ENCODE measurements around the gene ST8SIA5.

Gene ST8SIA5

GRCh38 chr18:46663539-46663938 is 93.3 kb downstream of the ST8SIA5 start:
- no peak for FAIRE-seq

- FAIRE-seq, result no peak
These were observed 95.7 kb downstream of the ST8SIA5 start for GRCh38 chr18:46660957-46661749.

DNA sequence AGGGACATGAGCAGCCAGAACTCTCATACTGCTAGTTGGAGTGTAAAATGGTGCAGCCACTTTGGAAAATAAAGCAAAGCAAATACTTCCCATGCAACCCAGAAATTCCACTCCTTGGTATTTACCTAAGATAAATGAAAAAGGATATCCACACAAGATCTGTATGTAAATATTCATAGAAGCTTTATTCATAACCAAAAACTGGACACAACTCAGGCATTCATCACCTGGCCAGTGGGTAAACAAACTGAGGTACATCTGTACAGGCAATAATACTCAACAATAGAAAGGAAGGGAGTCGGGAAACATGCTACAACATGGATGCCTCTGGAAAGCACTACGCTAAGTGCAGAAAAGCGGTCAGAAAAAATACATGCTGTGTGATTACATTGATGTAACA is 97.4 kb downstream of the ST8SIA5 start:
- FAIRE-seq, result no peak

DNA sequence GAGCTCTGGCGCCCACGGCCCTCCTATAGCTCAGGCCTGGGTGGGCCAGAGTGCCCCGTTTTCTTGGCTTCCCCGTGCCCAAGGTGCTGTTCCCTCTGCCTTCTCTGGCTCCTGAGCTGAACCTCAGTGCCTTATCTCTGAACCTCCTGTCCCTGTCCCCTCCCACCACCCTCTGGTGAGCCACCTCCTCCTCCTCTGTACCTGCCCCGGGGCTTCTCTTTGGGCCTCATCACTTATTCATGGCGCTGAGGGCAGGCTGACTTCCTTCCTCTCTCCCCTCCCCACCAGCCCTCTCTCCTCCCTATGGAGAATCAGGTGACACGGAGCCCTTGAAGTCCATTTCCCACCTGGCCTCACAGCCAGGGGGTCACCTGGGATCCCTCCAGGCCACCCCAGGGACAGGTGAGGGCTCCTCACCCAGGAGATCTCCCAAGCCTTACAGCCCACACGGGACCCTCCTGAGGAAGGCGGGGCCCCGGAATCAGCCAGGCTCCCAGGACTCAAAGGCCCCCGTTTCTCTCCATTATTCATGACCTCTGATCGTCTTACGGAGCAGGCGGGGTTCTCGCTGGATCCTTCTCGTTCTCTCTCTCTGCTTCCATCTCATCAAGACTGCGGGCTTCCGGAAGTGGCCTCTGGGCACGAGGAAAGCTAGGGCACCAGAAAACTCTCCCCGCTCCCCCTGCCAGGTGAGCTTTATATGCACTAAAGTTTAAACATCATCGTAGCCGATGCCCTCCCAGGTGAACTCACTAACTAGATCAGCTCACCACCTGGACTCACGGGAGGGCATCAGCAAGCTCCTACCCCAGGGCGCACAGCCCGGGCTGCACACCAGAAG is 99.5 kb downstream of the ST8SIA5 start, which contains the start of gene LOXHD1:
Gene LOXHD1 (minus strand): TSS at position 106 of the 841 bp plus-strand sequence. CDS start 187 bp downstream, outside the sequence.
- no peak for FAIRE-seq

GRCh38 chr18:46656326-46657114 is 100.3 kb downstream of the ST8SIA5 start:
- FAIRE-seq, result no peak

GRCh38 chr18:46652372-46652771 is 104.5 kb downstream of the ST8SIA5 start:
- FAIRE-seq, result no peak

DNA sequence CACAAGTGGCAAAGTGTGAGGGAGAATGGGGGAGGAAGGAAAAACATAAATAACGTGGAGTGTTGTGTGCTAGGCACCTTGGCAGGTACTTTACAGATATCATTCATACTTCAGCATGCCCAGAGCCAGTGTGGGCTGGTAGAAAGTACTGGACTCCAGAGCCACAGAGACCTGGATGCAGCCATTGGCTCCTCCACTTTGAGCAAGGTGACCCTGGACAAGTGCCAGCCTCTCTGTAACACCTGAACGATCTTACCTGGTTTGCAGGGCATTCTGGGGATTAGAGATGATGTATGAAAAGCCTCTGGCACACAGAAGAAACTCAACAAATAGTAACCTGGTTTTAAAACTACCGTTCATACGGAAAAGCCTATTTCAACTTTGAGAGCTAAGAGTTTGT is 106.2 kb downstream of the ST8SIA5 start:
- FAIRE-seq, result no peak

GRCh38 chr18:46649071-46649862 is 107.6 kb downstream of the ST8SIA5 start:
- FAIRE-seq, result no peak

DNA sequence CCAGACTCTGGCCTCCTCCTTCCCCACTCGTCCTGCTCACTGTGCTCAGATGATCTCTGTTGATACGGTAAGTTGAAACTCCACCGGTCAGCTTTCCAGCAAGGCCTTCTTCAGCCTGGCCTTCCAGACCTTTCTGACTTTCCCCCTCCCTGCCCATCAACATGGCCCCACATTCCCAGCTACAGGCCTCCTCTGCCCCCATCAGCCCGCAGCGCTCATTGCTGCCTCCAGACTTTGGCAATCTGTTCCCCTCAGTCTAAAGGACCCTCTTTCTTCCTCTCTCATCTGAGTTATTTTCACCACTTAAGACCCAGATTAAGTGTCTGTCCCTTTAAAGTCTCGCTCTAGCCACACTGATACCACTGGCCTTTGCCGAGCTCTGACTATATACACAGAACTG is 110.4 kb downstream of the ST8SIA5 start:
- FAIRE-seq, result no peak

DNA sequence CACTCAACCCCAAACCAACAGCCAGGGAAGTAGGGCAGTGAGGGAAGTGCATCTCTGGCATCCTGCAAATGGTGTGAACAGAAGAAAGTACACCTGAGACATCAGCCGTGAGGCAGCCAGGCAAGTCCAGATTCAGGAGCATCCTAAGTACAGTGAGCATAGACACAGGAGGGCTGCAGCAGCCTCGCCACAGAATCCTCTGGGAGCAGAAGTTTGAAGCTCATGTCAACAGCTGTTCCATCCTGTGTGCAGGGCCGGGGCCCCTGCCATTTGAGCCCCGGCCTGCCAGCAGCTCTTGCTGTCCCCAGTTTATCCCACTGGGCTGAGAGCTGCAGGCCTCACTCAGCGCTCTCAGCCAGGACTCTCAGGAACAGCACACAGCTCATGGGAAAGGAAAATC is 114.3 kb downstream of the ST8SIA5 start:
- FAIRE-seq, result no peak

- FAIRE-seq, result no peak
These were observed 114.9 kb downstream of the ST8SIA5 start for GRCh38 chr18:46641917-46642316.

DNA sequence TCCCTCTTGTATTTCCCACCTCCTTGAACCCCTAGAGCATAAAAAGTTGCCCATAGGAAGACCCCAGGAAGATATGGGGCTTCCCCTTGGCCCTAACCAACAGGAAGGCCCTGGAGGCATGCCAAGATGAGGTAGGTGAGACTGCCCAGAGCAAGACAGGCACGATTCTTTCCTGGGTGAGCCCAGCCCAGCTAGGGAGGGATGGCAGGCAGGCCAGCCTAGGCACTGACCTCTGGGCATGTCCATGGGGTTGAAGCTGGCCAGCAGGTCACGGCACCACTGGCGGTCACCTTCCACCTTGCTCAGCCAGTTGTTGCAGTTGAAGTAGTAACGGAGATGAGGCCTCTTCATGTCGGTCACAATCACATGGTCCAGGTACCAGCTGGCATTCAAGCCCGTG is 117.5 kb downstream of the ST8SIA5 start:
- FAIRE-seq, result no peak

DNA sequence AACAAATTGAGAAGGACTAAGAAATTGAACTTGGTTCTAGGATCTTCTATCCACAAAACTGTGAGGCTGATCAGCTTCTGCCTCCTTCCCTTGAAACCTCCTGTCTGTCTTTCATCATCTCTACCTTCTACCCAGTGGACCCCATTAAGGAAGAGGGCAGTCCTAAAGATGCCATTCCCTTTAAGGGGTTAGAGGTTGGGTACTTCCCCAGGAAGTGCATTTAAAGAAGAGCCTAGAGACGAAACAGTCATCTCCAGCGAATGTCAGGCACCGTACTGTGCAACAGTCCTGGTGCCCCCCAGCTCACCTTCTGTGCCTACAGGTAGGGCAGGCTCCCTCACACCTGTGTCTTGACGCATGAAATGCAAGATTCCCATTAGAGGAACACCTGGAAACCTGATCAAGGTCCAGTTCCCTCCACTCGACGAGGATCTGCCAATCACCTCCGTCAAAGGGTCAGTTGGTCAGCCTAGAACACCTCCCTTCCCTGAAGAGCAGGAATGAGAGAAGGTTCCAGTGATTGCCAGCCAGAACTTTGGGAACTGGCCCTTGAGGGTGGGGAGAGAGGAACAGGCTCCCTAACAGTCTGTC is 120.7 kb downstream of the ST8SIA5 start:
- no peak for FAIRE-seq

- no peak for FAIRE-seq
These were observed 124.3 kb downstream of the ST8SIA5 start for GRCh38 chr18:46632401-46633071.

- no peak for FAIRE-seq
These were observed 125.9 kb downstream of the ST8SIA5 start for GRCh38 chr18:46630991-46631390.

GRCh38 chr18:46630160-46630559 is 126.7 kb downstream of the ST8SIA5 start:
- no peak for FAIRE-seq

- FAIRE-seq, result no peak
These were observed 127.5 kb downstream of the ST8SIA5 start for GRCh38 chr18:46629361-46629760.

DNA sequence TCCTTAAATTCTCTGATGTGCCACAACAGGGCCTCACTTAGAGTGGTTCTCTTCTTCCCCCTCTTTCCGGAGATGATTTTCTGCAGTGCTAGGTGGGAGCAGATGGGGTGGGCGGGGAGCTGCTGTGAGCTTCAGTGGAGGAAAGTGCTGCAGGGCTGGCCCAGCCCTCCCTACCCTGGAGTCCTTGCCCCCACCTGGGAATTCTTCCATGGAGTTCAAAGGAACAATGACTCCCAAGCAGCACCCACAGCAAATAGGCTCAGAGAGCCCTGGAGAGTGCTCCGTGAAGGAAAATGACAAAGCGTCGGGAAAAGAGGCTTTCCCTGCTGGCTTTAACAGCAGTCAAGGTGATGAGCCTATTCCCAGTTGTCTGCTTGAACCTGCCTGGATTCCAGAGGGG is 128.6 kb downstream of the ST8SIA5 start:
- no peak for FAIRE-seq

DNA sequence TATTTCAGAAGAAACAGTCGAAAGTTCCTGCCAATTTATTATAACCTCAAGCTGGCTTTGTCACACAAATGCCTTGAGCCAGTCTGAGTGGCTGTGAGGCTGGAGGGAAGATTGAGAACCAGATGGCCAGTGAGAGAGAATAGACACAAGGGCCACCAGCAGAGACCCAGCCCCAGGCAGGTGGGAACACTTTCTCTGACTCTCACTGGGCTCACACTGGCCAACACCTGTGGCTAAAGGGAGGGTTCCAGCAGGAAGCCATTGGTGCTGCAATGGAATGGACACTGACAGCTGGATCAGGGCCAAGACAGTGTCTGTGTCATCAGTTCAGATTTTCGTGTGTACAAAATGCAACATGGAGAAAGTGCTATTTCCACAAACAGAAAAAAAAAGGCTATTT is 129.7 kb downstream of the ST8SIA5 start:
- FAIRE-seq, result no peak

GRCh38 chr18:46625069-46625468 is 131.8 kb downstream of the ST8SIA5 start:
- FAIRE-seq, result no peak

DNA sequence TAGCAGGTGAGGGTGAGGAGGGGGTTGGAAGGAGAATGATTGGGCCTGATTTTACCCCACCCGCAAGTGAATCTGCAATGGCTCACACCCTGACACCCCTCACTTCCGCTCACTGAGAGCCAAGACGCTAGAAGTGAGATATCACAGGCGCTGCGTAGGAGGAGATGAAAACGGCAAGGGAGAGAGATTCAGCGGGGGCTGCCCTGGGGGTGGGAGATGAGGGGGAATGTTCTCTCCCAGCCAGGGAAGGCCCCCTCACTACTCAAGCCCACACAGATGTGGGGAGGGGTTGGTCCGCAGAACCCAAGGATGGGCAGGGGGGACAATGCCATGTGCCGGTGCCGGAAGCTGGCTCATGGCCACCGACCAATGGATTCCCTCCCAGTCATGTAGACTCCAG is 132.7 kb downstream of the ST8SIA5 start:
- FAIRE-seq, result no peak
